ENCODE data around the gene HOXC12.

Gene HOXC12

GRCh38 chr12:53947743-53948142, 7.0 kb upstream of the HOXC12 start:
- DNase-seq (ENCODE audit: low spot score): no peak
- in situ Hi-C loops (cut with MboI; ENCODE audit: low pct_unique_long_range_greater_than_20kb, low sequenced_read_pairs, unreplicated experiment): loop anchor here (25.0 kb wide), 1 partner anchor 90 kb away; the partner anchor contains the start of genes HOXC5 and HOXC6
- no peak for TF ChIP-seq CTCF (IDR thresholded peaks at IDR 0.05; ENCODE audit: extremely low read depth, insufficient read depth, missing control alignments)

- in situ Hi-C loops (cut with MboI; ENCODE audit: low pct_unique_long_range_greater_than_20kb, low sequenced_read_pairs, unreplicated experiment): loop anchor here (25.0 kb wide), 1 partner anchor 88 kb away; the partner anchor contains the start of genes HOXC5 and HOXC6
- no peak for TF ChIP-seq CTCF (IDR thresholded peaks at IDR 0.05; ENCODE audit: extremely low read depth, insufficient read depth, missing control alignments)
These were observed 5.8 kb upstream of the HOXC12 start for GRCh38 chr12:53948650-53949593.

GRCh38 chr12:53949631-53950436, 4.9 kb upstream of the HOXC12 start:
- TF ChIP-seq CTCF (IDR thresholded peaks at IDR 0.05; ENCODE audit: extremely low read depth, insufficient read depth, missing control alignments): no peak
- in situ Hi-C loops (cut with MboI; ENCODE audit: low pct_unique_long_range_greater_than_20kb, low sequenced_read_pairs, unreplicated experiment): loop anchor here (25.0 kb wide), 1 partner anchor 87 kb away; the partner anchor contains the start of genes HOXC5 and HOXC6
- DNase-seq (ENCODE audit: low spot score): no peak

More at GRCh38 chr12:53948650-53949593, 5.8 kb upstream of the HOXC12 start:
- DNase-seq (ENCODE audit: low spot score): no peak

GRCh38 chr12:53950437-53950773, 4.3 kb upstream of the HOXC12 start:
- TF ChIP-seq CTCF (IDR thresholded peaks at IDR 0.05; ENCODE audit: extremely low read depth, insufficient read depth, missing control alignments): no peak
- in situ Hi-C loops (cut with MboI; ENCODE audit: low pct_unique_long_range_greater_than_20kb, low sequenced_read_pairs, unreplicated experiment): no loop called here
- no peak for DNase-seq (ENCODE audit: low spot score)

GRCh38 chr12:53950789-53951576, 3.7 kb upstream of the HOXC12 start:
- in situ Hi-C loops (cut with MboI; ENCODE audit: low pct_unique_long_range_greater_than_20kb, low sequenced_read_pairs, unreplicated experiment): no loop called here
- TF ChIP-seq CTCF (IDR thresholded peaks at IDR 0.05; ENCODE audit: extremely low read depth, insufficient read depth, missing control alignments): no peak
- no peak for DNase-seq (ENCODE audit: low spot score)
